HCT116 (cell line): Measurements from ENCODE around the gene INIP.

Experiments
- CTCF ChIP-seq, 3 experiments: fragments of 200-600 bp in 1 of 3; sonication (generic) in 1 of 3; IDR thresholded peaks in 2 of 3; conservative IDR thresholded peaks in 1 of 3; 2 replicates each; pipeline ENCODE4 v1.5.1; 2012 to 2017; ENCODE audit warnings: low read depth in 2 of 3, low read length in 2 of 3, antibody characterized with exemption in 1 of 3, borderline replicate concordance in 1 of 3, control low read depth in 1 of 3, mild to moderate bottlenecking in 1 of 3, mixed read lengths in 1 of 3, mixed run types in 1 of 3, moderate library complexity in 1 of 3; ENCODE audit not compliant: insufficient read depth in 1 of 3
- EGR1 ChIP-seq: IDR thresholded peaks from 2 replicates; pipeline ENCODE4 v1.6.1; 2012; ENCODE audit warnings: low read depth
- ELF1 ChIP-seq: IDR thresholded peaks from 2 replicates; pipeline ENCODE4 v1.6.1; 2012; ENCODE audit warnings: low read depth, borderline replicate concordance
- MAX ChIP-seq: IDR thresholded peaks from 2 replicates; pipeline ENCODE4 v1.6.1; 2012
- POLR2A ChIP-seq: IDR thresholded peaks from 2 replicates; pipeline ENCODE4 v1.7.0; 2011; ENCODE audit warnings: borderline replicate concordance; ENCODE audit not compliant: insufficient read depth, insufficient read length; ENCODE audit errors: extremely low read depth
- POLR2AphosphoS5 ChIP-seq: IDR thresholded peaks from 2 replicates; pipeline ENCODE4 v1.6.1; 2011; ENCODE audit warnings: mild to moderate bottlenecking, low read depth, low read length, moderate library complexity
- SIN3A ChIP-seq: IDR thresholded peaks from 2 replicates; pipeline ENCODE4 v1.6.1; 2012; ENCODE audit warnings: low read depth
- SP1 ChIP-seq: IDR thresholded peaks from 2 replicates; pipeline ENCODE4 v1.6.1; 2012; ENCODE audit warnings: low read depth
- YY1 ChIP-seq: IDR thresholded peaks from 2 replicates; pipeline ENCODE4 v1.6.1; 2011; ENCODE audit warnings: low read length, low read depth, moderate library complexity, mild to moderate bottlenecking; ENCODE audit not compliant: insufficient replicate concordance; ENCODE audit errors: extremely low read depth
- ZBTB33 ChIP-seq: IDR thresholded peaks from 2 replicates; pipeline ENCODE4 v1.6.1; 2011; ENCODE audit warnings: mild to moderate bottlenecking, low read length, moderate library complexity; ENCODE audit not compliant: insufficient replicate concordance; ENCODE audit errors: extremely low read depth

GRCh38 chr9:112669326-112669725 lies 48.6 kb downstream of the INIP start:
- TF ChIP-seq POLR2A (no peak), CTCF (IDR thresholded peaks at IDR 0.05 in 2 of 3, conservative IDR thresholded peaks at IDR 0.05 in 1 of 3; ENCODE audit: borderline replicate concordance in 1 of 3, insufficient read depth in 1 of 3, low read depth in 2 of 3, low read length in 2 of 3) (no peak), MAX (no peak), ELF1 (no peak), ZBTB33 (no peak), SP1 (no peak), SIN3A (no peak), YY1 (no peak), POLR2AphosphoS5 (no peak), EGR1 (no peak)
